GM19452 (cell line): ENCODE data around the gene TBC1D2B.

ENCODE experiments used
- ATAC-seq: cut with Tn5 transposase; IDR thresholded peaks from one replicate; pipeline ENCODE4 v1.9.1; 2021; ENCODE audit not compliant: unreplicated experiment

The TBC1D2B gene

DNA sequence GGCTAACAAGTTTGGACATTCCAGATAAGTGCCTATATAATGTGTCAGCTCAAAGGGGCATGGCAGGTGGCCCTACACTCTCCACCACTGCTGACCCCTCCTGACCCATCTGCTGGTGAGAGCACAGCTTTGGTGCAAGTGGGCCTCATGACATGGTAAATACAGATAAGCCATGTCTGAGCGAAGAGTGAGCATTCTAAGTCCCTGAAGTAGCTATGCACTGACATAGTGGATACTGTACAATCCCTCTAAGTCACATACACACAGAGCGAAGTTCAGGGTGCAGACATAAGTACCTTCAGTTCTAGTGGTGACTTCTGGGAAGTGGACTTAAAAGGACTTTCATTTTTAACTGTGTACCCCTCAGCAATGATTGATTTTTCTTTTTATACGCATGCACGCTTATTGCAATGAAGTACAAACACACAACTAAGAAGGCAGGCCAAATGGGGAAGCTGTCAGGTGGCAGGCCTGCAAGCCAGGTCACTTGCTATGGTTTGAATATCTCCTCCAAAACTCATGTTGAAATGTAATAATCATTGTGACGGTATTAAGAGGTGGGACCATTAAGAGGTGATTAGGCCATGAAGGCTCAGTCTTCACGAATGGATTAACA is 41.5 kb downstream of the TBC1D2B start:
- no peak for ATAC-seq

DNA sequence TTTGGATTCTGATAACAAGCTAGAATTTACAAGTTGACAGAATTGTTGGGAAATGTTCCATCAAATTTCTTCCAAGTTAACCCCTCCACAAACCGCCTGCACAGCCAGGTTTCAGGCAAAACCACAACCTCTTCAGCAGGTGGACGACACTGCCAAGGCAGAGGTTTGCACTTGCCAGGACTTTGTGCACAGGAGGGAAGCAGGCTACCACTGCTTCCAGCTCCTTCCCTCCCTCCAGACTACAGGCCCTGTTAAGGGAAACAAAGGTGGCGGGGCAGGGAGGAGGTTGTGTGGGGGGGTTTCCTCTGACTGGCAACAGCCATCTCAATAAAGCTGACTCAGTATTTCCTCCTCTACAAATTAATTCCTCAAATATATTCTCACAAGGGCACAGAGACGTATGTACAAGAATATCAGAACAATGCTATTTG is 42.2 kb downstream of the TBC1D2B start:
- no peak for ATAC-seq

DNA sequence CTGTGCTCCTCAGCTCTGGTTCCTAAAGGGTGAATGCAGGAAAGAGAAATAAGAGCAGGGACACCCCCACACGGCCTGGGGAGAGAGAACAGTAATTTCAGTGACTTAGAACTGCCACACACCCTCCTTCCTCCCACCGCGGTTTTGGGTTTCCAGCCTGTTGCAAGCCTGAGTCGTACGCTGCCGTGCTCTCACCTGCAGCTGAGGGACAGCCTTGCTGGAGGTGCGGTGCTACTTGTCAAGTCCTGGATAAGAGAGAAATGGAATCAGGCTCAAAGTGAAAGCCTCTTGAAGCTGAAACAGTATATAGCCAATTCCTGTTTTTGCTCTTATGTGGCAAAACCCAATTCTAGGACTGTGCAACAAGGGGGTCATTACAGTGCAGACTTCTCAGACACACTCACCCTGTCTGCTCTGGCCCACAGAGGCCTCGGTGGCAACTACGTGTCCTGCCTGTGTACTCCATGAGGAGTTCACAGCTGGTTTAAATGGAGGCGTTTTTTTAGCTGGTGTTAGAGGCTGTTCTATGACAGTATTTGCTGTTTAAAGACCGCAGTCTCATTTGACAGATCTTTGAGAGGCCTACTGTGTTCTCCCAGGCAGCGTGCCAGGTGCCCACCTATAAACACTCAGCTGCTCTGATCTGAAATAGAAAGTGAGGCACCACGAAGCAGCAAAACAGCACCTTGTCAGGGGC is 42.9 kb downstream of the TBC1D2B start:
- peak; percentile 78 for ATAC-seq

DNA sequence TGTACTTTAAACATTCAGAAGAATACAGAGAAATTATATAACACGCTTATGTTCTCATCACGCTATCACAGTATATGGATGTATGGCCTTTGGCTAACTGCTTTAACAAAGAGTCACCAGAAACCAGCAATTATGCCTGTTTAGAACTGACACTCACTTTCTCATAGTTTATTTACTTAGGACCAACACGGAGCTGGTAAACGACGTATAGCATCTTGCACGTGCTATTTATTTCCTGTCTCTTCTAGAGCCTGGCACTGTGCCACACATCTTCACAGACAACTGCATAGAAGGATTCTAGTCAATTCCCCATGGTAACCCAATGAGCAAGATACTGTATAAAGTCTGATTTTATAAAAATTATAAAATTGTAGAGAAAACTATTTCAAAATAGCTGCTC is 43.6 kb downstream of the TBC1D2B start:
- no peak for ATAC-seq

DNA sequence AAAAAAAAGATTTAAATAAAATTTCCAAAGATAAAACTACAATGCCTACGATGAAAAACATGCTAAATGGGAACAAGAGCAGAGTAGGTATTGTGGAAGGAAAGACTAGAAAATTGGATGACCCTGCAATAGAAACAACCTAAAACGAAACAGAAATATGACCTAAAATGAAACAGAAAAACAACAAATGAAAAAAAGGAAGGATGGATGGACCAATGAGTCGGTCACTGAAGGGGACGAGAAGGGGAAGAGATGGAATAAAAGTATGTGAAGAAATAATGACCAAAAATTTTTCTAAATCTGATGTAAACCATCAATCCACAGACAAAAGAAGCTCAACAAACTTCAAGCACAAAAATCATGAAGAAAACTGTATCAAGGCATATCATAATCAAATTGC is 44.8 kb downstream of the TBC1D2B start:
- no peak for ATAC-seq

DNA sequence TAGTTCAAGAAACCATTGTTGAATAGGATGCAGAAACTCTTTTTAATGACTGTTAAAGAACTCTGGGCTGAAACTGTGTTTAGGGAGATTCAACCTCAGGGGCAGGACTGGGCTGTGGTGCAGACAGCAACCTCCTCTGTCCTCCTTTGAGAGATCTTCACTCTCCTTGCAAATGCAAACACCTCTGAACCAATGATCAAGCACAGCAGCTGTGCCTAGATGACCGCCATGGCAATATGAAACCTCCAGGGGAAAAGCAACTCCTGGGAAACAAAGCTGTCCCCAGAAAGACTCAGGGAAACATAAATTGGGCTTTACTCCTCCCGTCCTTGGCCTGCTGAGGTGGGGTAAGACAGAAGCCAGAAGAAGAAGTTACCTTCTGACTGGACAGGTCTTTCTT is 52.6 kb downstream of the TBC1D2B start:
- no peak for ATAC-seq

DNA sequence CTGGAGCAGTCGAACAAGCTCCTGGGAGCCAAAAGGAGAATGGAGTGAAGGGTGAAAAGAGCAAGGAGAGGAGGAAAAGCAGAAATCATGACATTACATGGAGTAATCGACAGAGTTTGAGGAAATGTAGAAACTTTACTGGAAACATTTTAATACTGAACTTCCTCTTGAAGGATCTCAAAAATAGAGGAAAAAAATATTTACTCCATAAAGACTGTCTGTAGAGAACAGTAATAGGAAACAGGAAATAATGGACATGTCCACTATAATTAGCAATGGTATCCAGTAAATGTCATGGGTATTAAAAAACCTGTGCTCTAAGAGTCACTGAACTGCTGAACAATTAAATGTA is 53.0 kb downstream of the TBC1D2B start:
- no peak for ATAC-seq

DNA sequence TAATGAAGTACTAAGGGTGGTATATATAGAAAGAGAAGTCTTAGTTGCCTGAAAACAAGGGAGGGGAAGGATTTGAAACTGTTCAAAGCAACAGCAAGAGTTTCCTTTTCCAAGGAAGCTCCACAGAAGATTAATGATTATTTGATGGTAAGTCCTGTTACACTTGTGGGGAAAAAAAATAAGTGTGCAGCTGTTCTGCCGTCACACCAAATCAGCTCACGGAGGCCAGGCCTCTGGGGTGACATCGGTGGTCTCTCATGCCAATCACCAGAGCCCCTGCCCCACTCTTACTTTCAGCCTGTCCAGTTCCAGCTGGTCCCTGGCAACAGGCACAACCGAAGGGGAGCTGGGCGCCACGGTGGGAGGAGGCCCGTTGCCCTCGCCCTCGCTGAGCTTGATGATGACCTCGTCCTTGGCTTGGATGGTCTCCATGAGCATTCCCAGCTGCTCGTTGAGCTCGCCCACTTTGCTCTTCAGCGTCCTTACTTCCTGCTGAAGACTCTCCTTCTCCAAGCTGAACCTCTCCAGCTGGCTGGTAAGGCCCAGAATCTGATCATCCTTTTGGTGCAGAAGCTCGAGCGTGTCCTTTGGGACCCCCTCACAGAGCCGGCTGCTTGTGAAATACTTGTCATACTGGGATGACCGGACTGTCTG is 53.5 kb downstream of the TBC1D2B start:
- no peak for ATAC-seq

DNA sequence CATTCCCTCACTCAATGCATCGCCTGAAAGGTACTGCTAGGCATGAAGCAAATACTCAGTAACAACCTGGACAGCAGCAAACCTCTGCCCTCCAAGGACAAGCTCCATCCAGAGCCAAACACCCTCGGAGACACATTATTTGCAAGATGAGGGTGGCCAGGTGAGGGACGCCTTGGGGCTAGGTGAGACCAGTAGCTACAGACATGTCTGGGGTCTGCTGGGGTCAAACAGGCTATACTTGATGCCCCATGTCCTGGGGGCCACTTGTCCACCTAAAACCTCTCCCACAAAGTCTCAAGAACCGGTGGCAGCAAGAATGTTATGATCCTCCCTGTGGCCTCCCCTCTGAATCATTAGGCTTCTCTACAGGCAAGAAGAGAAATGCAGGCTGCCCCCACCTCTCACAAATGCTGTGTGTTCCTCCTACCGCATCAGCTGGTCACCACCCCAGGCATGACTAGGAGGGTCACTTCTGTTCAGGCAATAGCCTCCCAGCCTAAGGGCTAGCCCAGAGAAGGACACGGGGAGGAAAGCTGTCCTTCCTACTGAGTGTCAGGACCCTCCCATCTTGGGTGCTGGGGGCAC is 54.3 kb downstream of the TBC1D2B start:
- no peak for ATAC-seq

DNA sequence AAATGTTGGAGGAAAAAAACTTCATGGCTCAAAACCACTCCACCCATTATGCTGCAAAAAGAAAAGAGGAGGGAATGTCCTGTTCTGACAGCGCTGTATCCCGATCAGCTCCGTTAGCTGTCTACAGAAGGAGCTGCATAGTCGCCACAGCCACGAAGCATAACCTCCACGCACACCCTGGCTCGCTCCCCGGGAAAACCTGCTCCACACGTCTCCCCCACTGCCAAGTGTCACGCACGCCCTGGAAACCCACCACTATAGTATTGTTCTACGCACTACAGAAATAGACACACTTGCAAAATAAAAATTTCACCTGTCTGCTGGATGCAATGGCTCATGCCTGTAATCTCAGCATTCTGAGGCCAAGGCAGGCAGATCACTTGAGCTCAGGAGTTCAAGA is 55.8 kb downstream of the TBC1D2B start:
- ATAC-seq: no peak

DNA sequence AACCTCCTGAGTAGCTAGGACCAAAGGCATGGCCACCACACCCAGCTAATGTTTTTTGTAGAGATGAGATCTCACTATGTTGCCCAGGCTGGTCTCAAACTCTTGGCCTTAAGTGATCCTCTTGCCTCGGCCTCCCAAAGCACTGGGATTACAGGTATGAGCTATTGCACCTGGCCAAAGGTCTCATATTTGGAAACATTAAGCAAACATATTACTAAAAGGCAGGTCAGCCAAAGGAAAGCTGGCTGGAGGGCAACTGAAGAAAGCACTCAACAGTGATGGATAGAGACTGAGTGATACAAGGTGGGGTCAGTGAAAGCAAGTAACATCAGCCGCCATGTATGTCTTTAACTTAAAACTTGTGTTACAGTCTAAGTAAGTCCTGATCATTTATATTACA is 57.5 kb downstream of the TBC1D2B start:
- no peak for ATAC-seq

DNA sequence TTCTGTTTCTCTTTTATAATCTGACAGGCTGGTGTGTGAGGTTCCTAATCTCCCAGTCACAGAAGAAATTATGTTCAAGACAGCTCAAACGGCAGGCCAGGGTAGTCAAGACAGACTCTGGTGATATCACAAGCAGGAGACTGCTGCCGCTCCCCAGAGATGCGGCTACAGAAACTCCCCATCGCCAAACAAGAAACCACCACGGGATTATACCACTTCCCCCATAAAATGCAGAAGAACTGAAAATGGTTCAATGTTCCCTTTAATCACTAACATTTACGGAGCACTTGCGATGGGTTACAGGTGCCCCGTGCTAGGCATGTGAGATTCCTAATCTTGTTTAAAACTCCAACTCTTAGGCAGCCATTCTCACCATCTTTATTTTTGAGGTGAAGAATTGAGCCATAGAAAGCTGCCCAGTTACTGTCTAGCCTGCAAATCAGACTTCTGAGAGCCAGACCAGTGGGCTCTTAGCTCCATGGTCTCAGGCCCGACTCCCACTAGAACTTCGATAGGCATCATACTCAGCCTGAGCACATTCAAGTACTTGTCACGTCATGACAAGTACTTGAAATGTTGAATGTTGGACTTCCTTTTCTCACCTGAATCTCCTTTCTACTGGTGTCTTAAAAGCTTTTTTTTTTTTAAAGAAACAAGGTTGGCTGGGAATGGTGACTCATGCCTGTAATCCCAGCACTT is 58.4 kb downstream of the TBC1D2B start:
- ATAC-seq: no peak

DNA sequence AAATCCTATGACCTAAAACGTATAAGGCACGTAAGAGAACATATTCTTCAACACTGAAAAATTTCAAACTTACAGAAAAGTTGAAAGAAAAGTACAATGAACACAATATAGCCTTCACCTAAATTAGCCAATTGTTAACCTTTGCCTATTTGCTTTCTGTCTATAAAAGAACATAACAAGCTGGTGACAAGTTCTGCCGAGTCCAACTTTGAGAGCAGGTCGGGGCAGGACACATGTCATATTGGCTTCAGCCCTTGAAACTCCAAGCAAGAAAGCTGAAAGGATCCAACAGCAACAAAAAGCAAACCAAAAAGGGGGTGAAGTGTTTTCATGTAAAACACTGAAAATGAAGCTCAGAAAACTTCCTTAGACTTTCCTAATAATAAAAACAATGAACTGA is 59.1 kb downstream of the TBC1D2B start:
- no peak for ATAC-seq

DNA sequence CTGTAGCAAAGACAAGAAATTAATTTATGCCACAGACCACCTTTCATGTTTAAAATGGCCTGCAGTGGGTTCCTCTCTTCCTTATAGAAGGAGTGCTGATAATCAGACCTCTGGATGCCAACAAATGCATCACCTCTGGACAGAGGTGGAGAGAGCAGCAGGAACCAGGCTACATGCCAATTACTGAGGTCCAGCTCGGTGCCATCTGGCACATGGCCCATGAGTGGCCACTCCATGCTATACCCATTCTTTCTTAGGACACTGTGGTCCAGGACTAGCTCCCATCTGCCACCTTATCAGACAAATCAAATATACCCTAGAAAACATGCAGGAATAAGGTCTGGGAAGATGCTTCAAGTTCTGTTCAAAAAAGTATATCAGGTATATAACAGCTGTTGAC is 60.7 kb downstream of the TBC1D2B start:
- no peak for ATAC-seq

DNA sequence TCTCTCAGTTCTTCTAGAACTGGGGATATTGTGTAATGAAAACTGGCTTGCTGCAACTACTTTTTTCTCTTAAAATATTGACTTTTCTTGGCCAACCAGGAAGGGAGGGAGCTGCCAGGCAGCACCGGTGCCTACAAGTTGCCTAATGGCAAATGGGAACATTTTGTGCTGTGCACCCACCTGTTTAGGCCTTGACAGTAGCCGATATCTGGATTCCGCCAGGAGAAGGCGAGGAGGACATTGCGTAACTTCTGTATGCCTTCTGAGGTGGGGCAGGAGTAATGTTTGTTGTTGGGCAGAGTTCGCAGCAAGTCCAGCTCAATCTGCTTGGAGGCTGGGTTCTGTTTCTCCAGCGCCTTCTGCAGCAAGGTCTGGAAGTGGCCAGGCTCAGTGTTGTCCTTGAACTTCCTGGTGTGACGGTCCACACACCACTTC is 64.9 kb downstream of the TBC1D2B start:
- ATAC-seq: no peak

DNA sequence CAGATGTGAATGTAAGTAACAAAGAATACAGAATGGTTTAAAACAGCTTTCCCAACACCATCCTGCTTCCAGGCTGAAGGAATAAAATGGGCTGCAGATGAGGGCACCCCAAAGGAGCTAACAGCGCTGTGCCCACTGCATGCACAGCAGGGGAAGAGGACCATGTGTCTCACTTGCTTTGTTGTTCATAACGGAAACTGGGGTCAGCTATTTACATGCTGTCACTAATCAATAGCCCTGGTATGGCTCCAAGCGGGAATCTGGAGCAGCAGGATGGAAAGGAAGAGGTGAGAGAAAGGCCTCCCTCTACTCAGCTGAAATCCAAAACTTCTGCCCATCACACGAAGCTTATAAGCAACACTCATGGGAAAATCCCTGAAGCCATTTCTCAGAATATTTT is 67.4 kb downstream of the TBC1D2B start:
- no peak for ATAC-seq

DNA sequence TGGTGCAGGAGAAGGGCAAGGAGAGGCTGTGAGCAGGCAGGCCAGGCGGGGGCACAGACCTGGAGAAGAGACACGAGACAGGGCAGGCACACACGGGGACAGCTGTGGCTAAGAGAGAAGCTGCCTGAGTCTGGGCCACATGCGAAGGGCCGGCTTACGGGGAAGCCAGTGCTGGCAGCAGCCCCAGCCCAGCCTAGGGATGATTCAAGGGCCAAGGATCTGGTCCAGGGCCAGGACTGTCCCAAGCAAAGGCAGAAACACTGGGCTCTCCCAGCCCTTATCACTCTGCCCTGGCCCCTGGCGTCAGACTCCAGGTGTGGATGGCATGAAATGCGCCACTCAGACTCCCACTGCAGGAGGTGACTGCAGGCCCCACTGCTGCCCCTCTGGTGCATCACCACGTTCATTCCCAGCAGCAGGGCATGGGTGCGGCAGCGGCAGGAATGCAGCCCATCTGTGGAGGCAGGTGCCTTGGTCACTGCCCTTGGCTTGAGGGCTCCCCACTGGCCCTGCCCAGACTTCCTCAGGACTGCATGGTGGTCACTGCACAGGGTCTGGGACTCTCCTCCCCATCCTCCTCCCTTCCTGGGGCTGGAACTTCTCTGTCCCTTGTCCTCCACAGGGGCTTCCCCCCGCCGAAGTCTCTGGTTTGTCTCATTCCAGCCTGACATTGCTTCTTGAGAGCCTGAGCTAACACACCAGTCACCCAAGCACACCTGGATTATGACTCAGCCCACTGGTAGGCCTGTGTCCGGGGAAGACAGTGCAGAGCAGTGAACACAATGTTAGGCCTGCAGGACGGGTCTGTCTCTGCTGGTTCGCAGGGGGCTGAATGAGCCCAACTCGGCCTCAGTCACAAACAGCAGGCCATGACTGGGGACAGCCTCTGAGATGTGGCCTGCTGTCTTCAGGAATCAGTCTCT is 69.3 kb downstream of the TBC1D2B start:
- no peak for ATAC-seq

DNA sequence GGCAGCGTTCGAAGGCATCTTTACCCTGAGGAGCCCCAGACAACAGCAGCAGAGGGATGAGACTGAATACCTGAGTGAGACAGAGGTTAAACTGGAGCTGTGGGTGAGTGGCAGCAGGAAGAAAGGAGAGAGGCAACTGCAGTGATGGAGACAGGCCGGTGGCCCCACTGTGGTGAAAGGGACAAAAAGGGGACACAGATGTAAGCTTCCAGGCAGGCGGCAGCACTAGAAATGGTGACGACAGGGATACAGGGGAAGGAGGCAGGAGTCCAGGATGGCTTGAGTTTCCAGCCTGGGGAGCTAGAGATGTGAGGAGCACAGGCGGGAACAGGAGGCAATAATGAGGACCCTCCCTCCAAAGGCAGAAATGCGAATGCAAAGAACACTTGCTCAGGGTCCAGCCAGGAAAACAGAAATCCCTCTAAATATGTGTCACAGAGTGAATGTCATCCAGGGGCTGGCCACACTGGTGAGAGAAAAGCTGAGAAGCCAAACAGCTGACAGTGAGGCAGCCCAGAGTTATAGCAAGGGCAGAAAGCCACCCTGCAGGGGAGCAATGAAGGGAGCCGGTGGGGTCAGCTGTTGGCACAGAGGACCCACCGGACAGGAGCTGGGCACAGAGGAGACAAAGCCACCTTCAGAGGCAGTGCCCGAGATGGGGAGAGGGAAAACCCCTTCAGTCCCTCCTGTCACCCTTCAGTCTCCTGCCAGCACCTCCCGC is 70.1 kb downstream of the TBC1D2B start:
- ATAC-seq: no peak

DNA sequence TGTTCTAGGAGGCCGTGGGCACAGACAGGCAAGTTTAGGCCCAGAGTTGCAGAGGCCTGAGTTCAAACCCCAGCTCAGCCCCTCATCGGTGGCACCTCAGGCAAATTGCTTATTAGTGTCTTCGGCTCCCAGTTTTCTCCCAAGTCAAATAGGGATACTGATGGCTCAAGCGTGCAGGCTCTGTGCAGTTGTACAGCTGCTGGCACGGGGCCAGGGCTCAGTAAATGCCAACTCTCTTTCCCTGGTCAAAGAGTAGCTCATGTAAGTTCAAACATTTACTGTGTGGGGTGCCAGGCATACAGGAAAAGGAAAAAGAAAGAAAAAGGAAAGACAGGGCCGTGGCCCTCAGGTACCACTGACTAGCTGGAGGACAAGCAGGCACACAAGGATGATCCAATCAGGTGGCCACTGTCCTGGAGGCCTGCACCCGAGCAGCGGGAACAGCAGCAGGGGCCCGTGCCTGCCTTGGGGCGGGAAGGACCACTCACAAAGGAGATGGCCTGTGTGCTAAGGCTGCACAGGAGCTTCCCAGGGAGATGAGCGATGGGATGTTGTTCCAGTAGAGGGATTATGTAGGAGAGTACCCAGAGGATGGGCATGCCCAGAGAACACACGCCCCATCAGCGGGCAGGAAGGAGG is 70.8 kb downstream of the TBC1D2B start:
- no peak for ATAC-seq
